WI38 (cell line): ENCODE results near the gene RPS15A.
"Not testable (repeated sequence)": the region's sequence is repeated elsewhere in the genome, so short reads cannot be mapped to it uniquely, and the experiment has no call there.

Experiments
- H3K4me3 ChIP-seq: 2 replicates; pipeline ENCODE4 v1.5.1; 2011; ENCODE audit warnings: low read depth, mild to moderate bottlenecking, control low read depth, low read length
- TF ChIP-seq, protein P1 (sequence below): IDR thresholded peaks from 2 replicates; pipeline ENCODE4 v1.5.1; 2012; ENCODE audit warnings: low read depth, mild to moderate bottlenecking, control low read depth, low read length

The RPS15A gene

DNA sequence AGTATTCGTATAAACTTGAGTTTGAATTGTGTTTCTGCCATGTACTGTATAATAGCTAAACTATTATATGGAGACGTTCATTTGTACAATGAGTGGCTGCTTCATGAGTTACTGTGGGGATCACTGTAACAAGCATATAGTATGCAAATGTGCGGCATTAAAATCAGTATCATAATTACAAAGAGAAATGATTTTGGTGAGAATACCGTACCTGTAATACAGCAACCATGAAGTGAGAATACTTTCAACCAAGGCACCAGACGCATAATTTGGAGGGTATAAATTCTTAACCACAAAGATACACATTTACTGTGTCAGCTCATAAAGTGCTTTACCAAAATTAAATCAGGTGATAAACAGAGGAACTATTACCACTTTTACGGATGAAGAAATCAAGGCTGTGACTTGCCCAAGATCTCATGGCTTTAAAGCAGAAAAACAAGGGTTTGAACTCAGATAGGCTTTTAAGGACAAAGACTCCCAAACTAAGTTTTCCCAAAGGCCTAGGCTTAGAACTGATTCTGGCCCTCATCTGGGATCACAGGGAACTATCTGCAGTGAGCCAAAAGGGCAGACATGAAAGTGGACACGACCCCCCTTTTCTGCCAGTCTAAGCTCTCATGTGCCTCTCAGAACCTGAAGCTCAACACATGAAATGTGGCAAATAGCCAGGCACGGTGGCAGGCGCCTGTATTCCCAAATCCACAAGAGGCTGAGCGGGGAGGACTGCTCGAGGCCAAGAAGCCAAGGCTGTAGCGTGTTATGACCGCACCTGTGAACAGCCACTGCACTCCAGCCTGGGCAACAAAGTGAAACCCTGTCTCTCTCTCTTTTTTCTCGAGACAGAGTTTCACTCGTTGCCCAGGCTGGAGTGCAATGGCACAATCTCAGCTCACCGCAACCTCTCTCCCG lies 6.4 kb downstream of the RPS15A start:
- TF ChIP-seq, protein P1, sequence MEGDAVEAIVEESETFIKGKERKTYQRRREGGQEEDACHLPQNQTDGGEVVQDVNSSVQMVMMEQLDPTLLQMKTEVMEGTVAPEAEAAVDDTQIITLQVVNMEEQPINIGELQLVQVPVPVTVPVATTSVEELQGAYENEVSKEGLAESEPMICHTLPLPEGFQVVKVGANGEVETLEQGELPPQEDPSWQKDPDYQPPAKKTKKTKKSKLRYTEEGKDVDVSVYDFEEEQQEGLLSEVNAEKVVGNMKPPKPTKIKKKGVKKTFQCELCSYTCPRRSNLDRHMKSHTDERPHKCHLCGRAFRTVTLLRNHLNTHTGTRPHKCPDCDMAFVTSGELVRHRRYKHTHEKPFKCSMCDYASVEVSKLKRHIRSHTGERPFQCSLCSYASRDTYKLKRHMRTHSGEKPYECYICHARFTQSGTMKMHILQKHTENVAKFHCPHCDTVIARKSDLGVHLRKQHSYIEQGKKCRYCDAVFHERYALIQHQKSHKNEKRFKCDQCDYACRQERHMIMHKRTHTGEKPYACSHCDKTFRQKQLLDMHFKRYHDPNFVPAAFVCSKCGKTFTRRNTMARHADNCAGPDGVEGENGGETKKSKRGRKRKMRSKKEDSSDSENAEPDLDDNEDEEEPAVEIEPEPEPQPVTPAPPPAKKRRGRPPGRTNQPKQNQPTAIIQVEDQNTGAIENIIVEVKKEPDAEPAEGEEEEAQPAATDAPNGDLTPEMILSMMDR, result no peak

DNA sequence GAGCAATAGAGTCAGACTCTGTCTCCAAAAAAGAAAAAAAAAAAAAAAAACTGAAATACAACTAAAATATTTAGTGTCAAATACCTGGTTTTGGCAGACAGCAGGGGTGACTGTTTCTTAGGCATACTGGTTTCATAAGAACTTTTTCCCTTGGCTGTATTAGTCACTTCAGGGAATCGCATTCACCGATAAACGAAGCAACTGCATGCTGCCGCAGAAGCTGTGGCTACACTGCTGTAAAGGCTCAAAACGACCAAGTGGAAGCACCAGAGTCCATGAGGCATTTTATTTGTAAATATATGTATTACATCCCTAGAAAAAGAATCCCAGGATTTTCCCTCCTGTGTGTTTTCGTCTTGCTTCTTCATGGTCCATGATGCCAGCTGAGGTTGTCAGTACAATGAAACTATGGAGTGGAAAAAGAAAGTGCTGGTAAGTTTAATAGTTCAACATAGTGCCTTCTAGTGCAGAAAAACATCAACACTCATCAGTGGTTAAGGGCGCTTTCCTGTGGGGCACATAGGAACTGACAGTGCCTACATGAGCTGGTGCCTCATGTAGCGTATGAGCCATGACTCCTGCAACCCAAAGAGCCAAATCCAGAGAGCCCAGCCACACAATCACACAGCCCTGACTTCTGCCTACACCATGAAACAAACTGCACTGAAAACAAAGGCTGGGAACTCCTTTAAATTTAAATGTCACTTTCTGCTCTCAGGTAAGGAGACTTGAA lies 7.3 kb downstream of the RPS15A start:
- TF ChIP-seq, protein P1, result no peak
- H3K4me3 ChIP-seq, result no peak overlapping the region

More for the DNA sequence above, 6.4 kb downstream of the RPS15A start:
- H3K4me3 ChIP-seq, result no peak overlapping the region

DNA sequence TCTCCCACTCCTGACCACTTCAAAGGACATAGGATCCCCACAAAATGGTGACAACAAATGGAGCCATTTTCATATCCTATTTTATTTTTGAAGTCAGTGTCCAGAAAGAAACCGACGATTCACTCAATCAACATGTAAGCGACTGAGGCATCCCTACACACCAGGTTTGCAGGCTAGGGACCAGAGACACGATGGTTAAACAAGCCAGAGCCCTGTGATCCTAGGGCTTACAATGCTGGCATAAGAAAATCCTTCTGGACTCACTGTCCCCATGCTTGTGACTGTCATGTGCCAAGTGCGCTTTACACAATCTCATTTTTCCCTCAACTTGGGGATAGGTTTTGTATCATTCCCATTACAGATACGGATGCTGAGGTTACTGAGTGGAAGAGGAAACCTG lies 8.9 kb downstream of the RPS15A start:
- not testable (repeated sequence) for H3K4me3 ChIP-seq

DNA sequence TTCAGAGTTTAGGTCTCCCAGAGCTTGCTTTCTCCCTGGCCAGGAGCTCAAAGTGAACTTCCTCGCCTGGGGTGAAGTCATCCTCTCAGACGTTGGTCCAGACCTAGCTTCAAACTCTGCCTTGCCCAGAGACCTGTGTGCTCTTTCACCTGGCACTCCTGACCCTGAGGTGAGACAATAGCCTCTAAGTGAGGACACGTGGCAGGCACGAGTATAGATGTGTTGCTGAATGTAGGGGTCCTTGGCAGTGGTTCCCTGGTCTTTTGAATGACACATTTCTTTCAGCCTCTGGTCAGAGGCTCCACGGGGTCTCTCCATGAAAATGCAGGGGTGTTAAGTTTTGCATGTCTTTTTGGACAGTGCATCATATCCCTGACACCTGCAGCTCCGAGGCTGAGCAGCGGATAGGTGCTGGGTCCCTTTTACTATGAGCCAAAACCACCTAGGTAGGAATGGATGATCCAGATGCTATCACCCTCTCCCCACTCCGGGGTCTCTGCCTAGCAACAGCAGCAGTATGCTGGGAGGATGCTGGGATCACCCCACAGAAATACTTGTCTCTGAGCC lies 9.6 kb downstream of the RPS15A start:
- not testable (repeated sequence) for H3K4me3 ChIP-seq

DNA sequence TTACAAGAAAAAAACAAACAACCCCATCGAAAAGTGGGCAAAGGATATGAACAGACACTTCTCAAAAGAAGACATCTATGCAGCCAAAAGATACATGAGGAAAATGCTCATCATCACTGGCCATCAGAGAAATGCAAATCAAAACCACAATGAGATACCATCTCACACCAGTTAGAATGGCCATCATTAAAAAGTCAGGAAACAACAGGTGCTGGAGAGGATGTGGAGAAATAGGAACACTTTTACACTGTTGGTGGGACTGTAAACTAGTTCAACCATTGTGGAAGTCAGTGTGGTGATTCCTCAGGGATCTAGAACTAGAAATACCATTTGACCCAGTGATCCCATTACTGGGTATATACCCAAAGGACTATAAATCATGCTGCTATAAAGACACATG lies 12.5 kb downstream of the RPS15A start:
- not testable (repeated sequence) for H3K4me3 ChIP-seq

DNA sequence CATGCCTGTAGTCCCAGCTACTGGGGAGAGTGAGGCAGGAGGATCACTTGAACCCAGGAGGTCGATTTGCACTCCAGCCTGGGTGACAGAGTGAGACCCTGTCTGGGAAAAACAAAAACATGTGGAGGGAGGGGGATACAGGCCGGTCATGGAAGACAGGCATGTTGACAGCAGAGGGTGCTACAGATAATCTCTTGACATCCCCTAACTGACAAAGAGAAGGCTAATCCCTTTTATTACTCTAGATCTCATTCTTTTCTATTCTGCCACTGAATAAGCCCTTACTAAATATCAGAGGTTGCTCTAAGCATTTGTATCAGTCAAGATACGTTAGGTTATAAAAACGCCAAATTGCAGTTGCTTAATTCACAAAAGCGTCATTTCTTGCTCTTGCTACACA lies 13.8 kb downstream of the RPS15A start:
- not testable (repeated sequence) for H3K4me3 ChIP-seq

DNA sequence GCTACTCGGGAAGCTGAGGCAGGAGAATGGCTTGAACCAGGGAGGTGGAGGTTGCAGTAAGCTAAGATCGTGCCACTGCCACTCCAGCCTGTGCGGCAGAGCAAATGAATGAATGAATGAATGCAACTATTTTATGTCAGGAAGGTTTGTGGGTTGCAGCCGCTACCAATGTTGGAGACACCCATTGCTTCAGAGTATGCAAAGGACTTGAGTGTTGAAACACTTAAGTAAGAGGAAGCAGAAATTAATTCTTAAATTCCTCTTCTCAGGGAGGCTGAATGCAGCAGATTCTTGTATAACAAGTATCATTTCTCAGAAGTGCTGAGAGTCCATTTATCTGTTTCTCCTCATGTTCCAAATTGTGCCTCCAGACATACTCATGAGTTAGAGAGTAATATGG lies 15.5 kb downstream of the RPS15A start:
- H3K4me3 ChIP-seq, result not testable (repeated sequence)

DNA sequence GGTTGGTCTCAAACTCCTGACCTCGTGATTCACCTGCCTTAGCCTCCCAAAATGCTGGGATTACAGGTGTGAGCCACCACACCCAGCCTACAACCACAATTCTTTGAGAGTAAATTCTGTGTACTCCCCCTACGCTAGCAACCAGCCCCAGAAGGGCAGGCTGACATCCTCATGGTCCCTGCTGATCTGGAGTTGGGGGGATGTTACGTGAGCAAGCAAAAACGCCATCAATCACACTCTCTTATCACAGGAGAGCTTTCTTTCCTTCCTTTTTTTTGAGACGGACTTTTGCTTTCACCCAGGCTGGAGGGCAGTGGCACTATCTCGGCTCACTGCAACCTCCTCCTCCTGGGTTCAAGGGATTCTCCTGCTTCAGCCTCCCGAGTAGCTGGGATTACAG lies 18.0 kb downstream of the RPS15A start:
- not testable (repeated sequence) for H3K4me3 ChIP-seq

DNA sequence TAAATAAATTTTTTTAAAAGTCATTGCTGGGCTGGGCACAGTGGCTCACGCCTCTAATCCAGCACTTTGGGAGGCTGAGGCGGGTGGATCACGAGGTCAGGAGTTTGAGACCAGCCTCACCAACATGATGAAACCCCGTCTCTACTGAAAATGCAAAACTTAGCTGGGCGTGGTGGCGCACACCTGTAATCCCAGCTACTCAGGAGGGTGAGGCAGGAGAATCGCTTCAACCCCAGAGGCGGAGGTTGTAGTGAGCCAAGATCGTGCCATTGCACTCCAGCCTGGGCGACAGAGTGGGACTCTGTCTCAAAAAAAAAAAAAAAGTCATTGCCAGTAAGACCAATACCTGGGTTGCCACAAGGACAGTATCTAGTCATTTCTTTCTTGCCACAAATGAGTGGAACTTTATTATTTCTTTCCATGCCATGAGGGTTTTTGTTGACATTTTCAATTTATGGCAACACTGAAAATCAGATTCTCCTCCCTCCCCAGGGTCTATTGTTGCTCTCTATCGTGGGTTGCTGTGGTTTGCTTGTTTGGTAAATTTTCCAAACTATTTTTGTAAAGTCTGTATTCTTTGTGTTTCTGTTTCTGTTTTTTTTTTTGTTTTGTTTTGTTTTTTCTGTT lies 19.7 kb downstream of the RPS15A start:
- not testable (repeated sequence) for H3K4me3 ChIP-seq

DNA sequence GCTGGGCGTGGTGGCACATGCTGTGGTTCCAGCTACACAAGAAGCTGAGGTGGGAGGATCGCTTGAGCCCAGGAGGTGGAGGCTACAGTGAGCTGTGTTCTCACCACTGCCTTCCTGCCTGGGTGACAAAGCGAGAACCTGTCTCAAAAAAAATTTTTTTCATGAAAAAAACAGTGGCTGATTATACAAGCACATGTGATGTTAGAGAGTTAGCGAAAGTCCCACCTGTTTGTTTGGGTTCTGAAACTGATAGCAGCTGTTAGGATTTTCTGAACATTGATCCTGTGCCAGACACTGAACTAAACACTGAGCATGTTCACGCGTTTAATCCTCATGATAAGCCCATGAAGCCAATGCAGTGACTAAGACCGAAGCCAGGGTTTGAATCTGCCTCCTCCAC lies 22.9 kb downstream of the RPS15A start:
- not testable (repeated sequence) for H3K4me3 ChIP-seq

DNA sequence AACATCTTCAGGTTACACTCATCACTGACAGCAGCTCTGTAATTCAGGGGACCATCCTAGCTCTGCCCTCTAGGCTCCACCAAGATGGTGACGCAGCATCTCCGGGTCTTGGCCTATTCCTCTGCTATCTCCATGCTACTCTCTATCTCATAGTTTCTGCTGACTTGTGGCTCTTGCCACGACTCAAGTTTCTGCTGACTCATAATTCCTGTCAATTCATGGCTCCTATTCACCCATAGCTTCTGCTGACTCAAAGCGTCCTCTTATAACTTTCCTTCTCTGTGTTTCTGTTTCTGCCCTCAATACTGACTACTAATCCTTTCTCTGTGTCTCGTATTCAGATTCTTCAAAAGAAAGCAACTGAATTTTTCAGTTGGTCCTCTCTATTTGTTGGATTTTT lies 27.4 kb downstream of the RPS15A start:
- H3K4me3 ChIP-seq, result not testable (repeated sequence)
